GM18909 (cell line): Measurements from ENCODE around the gene TMEM273.
A peak's percentile ranks its signal among the peaks of the same experiment; 100 is the strongest.

ENCODE experiments used
- ATAC-seq: cut with Tn5 transposase; IDR thresholded peaks from one replicate; pipeline ENCODE4 v1.9.1; 2021; ENCODE audit warnings: mild to moderate bottlenecking; ENCODE audit not compliant: unreplicated experiment, poor library complexity

TMEM273 gene

GRCh38 chr10:49149881-49150280 lies 38.3 kb downstream of the TMEM273 start:
- no peak for ATAC-seq

GRCh38 chr10:49144058-49144720 lies 44.0 kb downstream of the TMEM273 start:
- ATAC-seq = no peak

- no peak for ATAC-seq
Measured at GRCh38 chr10:49143249-49143648, 44.9 kb downstream of the TMEM273 start.

GRCh38 chr10:49141541-49142332 lies 46.5 kb downstream of the TMEM273 start:
- peak; percentile 86 for ATAC-seq

GRCh38 chr10:49140304-49141177 lies 47.6 kb downstream of the TMEM273 start:
- no peak for ATAC-seq

- no peak for ATAC-seq
Measured at GRCh38 chr10:49139846-49140195, 48.4 kb downstream of the TMEM273 start.

- no peak for ATAC-seq
Measured at GRCh38 chr10:49139028-49139845, 49.0 kb downstream of the TMEM273 start.

- ATAC-seq = no peak
Measured at GRCh38 chr10:49138361-49138891, 49.8 kb downstream of the TMEM273 start.

GRCh38 chr10:49136525-49136924 lies 51.7 kb downstream of the TMEM273 start:
- no peak for ATAC-seq

- ATAC-seq = peak; percentile 60
Measured at GRCh38 chr10:49135575-49136313, 52.4 kb downstream of the TMEM273 start.

GRCh38 chr10:49134327-49134726 lies 53.9 kb downstream of the TMEM273 start:
- ATAC-seq = no peak

GRCh38 chr10:49133706-49134248 lies 54.4 kb downstream of the TMEM273 start, which contains the start of gene FAM170B:
Gene FAM170B, minus strand, starts transcription at chr10:49134021. Its CDS starts 103 bp downstream, at chr10:49133918.
- ATAC-seq = no peak

GRCh38 chr10:49132362-49132737 lies 55.8 kb downstream of the TMEM273 start:
- no peak for ATAC-seq

GRCh38 chr10:49131507-49132361 lies 56.5 kb downstream of the TMEM273 start:
- no peak for ATAC-seq

GRCh38 chr10:49129376-49129775 lies 58.8 kb downstream of the TMEM273 start:
- ATAC-seq = no peak

- no peak for ATAC-seq
Measured at GRCh38 chr10:49128854-49129253, 59.3 kb downstream of the TMEM273 start.

- no peak for ATAC-seq
Measured at GRCh38 chr10:49123981-49124950, 63.9 kb downstream of the TMEM273 start.
